Calu3 (cell line): ENCODE results near the gene THBS1. TPM values are rescaled to one million over a fixed set of nuclear protein-coding genes. Genes with fewer than 3 reads are reported as not detected.

Source experiments
- BruUV-seq: library from RNA; stranded (reverse); fragments of 400-500 nt; replicated peaks from 2 replicates; lab custom pipeline; 2021; lab: Mats Ljungman, UMichigan
- CTCF ChIA-PET: fragments of 300-600 bp; sonication (Branson Sonifier 250); formaldehyde crosslinking; loops from one replicate; lab custom pipeline; 2022; ENCODE audit warnings: antibody characterized with exemption; lab: Charles Lee
- DNase-seq: peaks from one replicate; pipeline ENCODE4 v3.0.0; 2022
- H3K27ac Mint-ChIP-seq: one replicate; pipeline ENCODE4 v1.8.0; 2022; ENCODE audit warnings: mixed read lengths; ENCODE audit not compliant: unreplicated experiment
- H3K27me3 Mint-ChIP-seq: one replicate; pipeline ENCODE4 v1.8.0; 2022; ENCODE audit warnings: mixed read lengths; ENCODE audit not compliant: unreplicated experiment
- H3K36me3 Mint-ChIP-seq: one replicate; pipeline ENCODE4 v1.8.0; 2022; ENCODE audit warnings: mild to moderate bottlenecking, moderate library complexity, mixed read lengths; ENCODE audit not compliant: insufficient read depth, unreplicated experiment
- H3K4me1 Mint-ChIP-seq: one replicate; pipeline ENCODE4 v1.8.0; 2022; ENCODE audit warnings: mild to moderate bottlenecking, low read depth, mixed read lengths; ENCODE audit not compliant: unreplicated experiment
- H3K4me3 Mint-ChIP-seq: one replicate; pipeline ENCODE4 v1.8.0; 2022; ENCODE audit warnings: mild to moderate bottlenecking, low read depth, moderate library complexity, mixed read lengths; ENCODE audit not compliant: unreplicated experiment
- H3K9me3 Mint-ChIP-seq: one replicate; pipeline ENCODE4 v1.8.0; 2022; ENCODE audit warnings: low read depth, mixed read lengths; ENCODE audit not compliant: unreplicated experiment
- CTCF ChIP-seq: fragments of 200-600 bp; IDR thresholded peaks from one replicate; pipeline ENCODE4 v1.8.0; 2022; ENCODE audit warnings: antibody characterized with exemption; ENCODE audit not compliant: unreplicated experiment
- intact Hi-C: fragments of 100-400 bp; cut with micrococcal nuclease; formaldehyde crosslinking; loops from one replicate; pipeline ENCODE4 v1.10.0; 2022; ENCODE audit not compliant: unreplicated experiment
- total RNA-seq: library from RNA; stranded (reverse); gene quantifications from 2 replicates; pipeline ENCODE4 v1.2.3, GENCODE V29; 2022

The THBS1 gene
- total RNA-seq, 1 experiment from 2014 or later: 199 TPM

- Mint-ChIP-seq H3K36me3 (no peaks in the 10 kb centered on the region), H3K4me1 (peaks cover 22% of the 10 kb centered on the region), H3K27ac (no peak overlapping the region), H3K27me3 (no peaks in the 10 kb centered on the region), H3K4me3 (no peak overlapping the region), H3K9me3 (no peaks in the 10 kb centered on the region)
- no peak for TF ChIP-seq CTCF
- no peak for DNase-seq
- intact Hi-C loops: no loop called here
- CTCF ChIA-PET: no interaction called here
- no TSS peak for BruUV-seq
These were observed 42.7 kb downstream of the THBS1 start for GRCh38 chr15:39623529-39623931.

GRCh38 chr15:39624806-39625205 is 43.9 kb downstream of the THBS1 start:
- peaks cover 30% of the 10 kb centered on the region for H3K4me1 Mint-ChIP-seq
- H3K36me3 Mint-ChIP-seq: no peaks in the 10 kb centered on the region
- DNase-seq: peak; percentile 16
- peak overlapping the region; percentile 62 for H3K27ac Mint-ChIP-seq
- intact Hi-C loops: no loop called here
- no peak for TF ChIP-seq CTCF
- H3K9me3 Mint-ChIP-seq: no peaks in the 10 kb centered on the region
- no peaks in the 10 kb centered on the region for H3K27me3 Mint-ChIP-seq
- CTCF ChIA-PET: interaction anchor here (0.6 kb wide), 2 partner anchors 41 to 67 kb away, joined by 3 read pairs; no protein-coding TSS in a partner anchor
- no TSS peak for BruUV-seq
- no peak overlapping the region for H3K4me3 Mint-ChIP-seq

DNA sequence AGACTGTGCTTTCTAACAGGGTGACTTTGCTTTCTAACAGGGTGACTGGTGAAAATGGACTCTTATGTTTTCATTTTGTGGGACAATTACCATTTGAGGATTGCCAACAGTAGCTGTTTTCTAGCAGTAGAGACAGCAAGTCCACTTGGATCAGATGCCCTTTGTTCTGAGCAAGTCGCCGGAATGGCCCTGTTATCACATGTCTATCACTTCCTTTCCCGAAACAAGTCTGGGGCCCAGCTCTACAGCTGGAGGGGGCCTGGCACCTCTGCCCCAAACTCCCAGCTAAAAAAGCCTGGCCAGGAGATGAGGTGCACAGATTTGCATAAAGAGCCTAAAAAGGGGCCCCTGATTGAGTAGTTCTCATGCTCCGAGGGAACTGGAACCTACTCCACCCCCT is 44.6 kb downstream of the THBS1 start:
- Mint-ChIP-seq H3K9me3 (no peaks in the 10 kb centered on the region), H3K4me1 (peaks cover 31% of the 10 kb centered on the region), H3K27me3 (no peaks in the 10 kb centered on the region), H3K27ac (peak overlapping the region; percentile 62), H3K36me3 (no peaks in the 10 kb centered on the region), H3K4me3 (no peak overlapping the region)
- intact Hi-C loops: no loop called here
- CTCF ChIA-PET: no interaction called here
- BruUV-seq: no TSS peak
- no peak for DNase-seq
- TF ChIP-seq CTCF: no peak

- Mint-ChIP-seq H3K4me3 (no peak overlapping the region), H3K36me3 (no peaks in the 10 kb centered on the region), H3K27me3 (no peaks in the 10 kb centered on the region), H3K9me3 (no peaks in the 10 kb centered on the region), H3K27ac (no peak overlapping the region), H3K4me1 (peaks cover 31% of the 10 kb centered on the region)
- CTCF ChIA-PET: no interaction called here
- TF ChIP-seq CTCF: no peak
- no TSS peak for BruUV-seq
- intact Hi-C loops: no loop called here
- no peak for DNase-seq
These were observed 45.0 kb downstream of the THBS1 start for GRCh38 chr15:39625856-39626255.
